ENCODE data around the gene SLC28A3. TPM values are rescaled to one million over a fixed set of nuclear protein-coding genes. Genes with fewer than 3 reads are reported as not detected.

SLC28A3 gene
- total and polyA plus RNA-seq, 2 of the 8 experiments (the other 6 are each of a cell fraction or from before 2014, with no cell fraction given), result 0.02 TPM; not detected in 1

- no peak overlapping the region for H3K56ac ChIP-seq (replicated peaks; ENCODE audit: insufficient read length, low read depth, low read length)
- H3K23ac ChIP-seq (ENCODE audit: insufficient read length), result no peak overlapping the region
- H3K27me3 ChIP-seq (replicated peaks in 1 of 4; ENCODE audit: control insufficient read depth in 3 of 4, extremely low read depth in 1 of 4, insufficient read depth in 3 of 4, low read length in 3 of 4), result no peaks in the 10 kb centered on the region
- H3K4me2 ChIP-seq (ENCODE audit: insufficient read depth in 1 of 2, low read depth in 2 of 2, low read length in 2 of 2), result no peak overlapping the region
- H2BK20ac ChIP-seq (ENCODE audit: low read length), result no peak overlapping the region
- no peaks in the 10 kb centered on the region for H3K9me3 ChIP-seq (ENCODE audit: insufficient read depth in 2 of 2, low read depth in 1 of 2, low read length in 1 of 2)
- CTCF ChIA-PET (ENCODE audit: partially characterized antibody), result no interaction called here
- POLR2A ChIA-PET (ENCODE audit: partially characterized antibody), result no interaction called here
- H4K8ac ChIP-seq (ENCODE audit: extremely low read depth, insufficient read depth, low read length), result no peak overlapping the region
- no peak for DNase-seq (ENCODE audit: low read depth in 1 of 2, low spot score in 2 of 2)
- H2AK5ac ChIP-seq (ENCODE audit: low read depth, low read length), result no peak overlapping the region
- no peak overlapping the region for H2BK12ac ChIP-seq (ENCODE audit: low read depth, low read length)
- FAIRE-seq, result no peak
- no peak overlapping the region for H3K9ac ChIP-seq (replicated peaks in 1 of 4; ENCODE audit: extremely low read depth in 1 of 4, low read depth in 3 of 4, low read length in 3 of 4)
- no peak overlapping the region for H3K14ac ChIP-seq (ENCODE audit: insufficient read length)
- H3K79me1 ChIP-seq (ENCODE audit: low read depth, low read length), result no peaks in the 10 kb centered on the region
- no peak overlapping the region for H3K4me3 ChIP-seq (ENCODE audit: extremely low read depth in 1 of 4, insufficient read depth in 2 of 4, low read depth in 3 of 4, low read length in 4 of 4)
- H4K5ac ChIP-seq (ENCODE audit: insufficient read length, low read depth, low read length), result no peak overlapping the region
- no peak overlapping the region for H2BK15ac ChIP-seq (ENCODE audit: low read length)
- H3K36me3 ChIP-seq (ENCODE audit: control insufficient read depth in 2 of 4, insufficient read depth in 4 of 4, low read length in 3 of 4), result no peaks in the 10 kb centered on the region
- H2BK120ac ChIP-seq (replicated peaks; ENCODE audit: low read depth, low read length), result no peak overlapping the region
- H4K91ac ChIP-seq (replicated peaks; ENCODE audit: insufficient read length, low read length), result no peak overlapping the region
- H2BK5ac ChIP-seq (ENCODE audit: low read depth, low read length), result no peak overlapping the region
- H3K18ac ChIP-seq (ENCODE audit: extremely low read depth, low read length), result no peak overlapping the region
- no peaks in the 10 kb centered on the region for H4K20me1 ChIP-seq (replicated peaks in 1 of 2; ENCODE audit: control insufficient read depth in 1 of 2, insufficient read depth in 2 of 2, low read length in 2 of 2)
- H3K79me2 ChIP-seq (ENCODE audit: control insufficient read depth in 1 of 2, insufficient read depth in 2 of 2, low read length in 2 of 2), result no peaks in the 10 kb centered on the region
- H3K23me2 ChIP-seq (ENCODE audit: low read depth, low read length), result no peaks in the 10 kb centered on the region
- 94% methylated on average over 3 of the region's 3 CpGs; no CpG with 5 or more reads in 1 of the 2 experiments for WGBS, 2 experiments (ENCODE audit: extremely low coverage in 1 of 2, insufficient coverage in 1 of 2, insufficient read length in 1 of 2, insufficient replicate concordance in 2 of 2, low coverage in 1 of 2, low lambda C conversion rate in 2 of 2, missing lambda C conversion rate in 1 of 2)
- H3K4me1 ChIP-seq (replicated peaks in 1 of 4; ENCODE audit: control insufficient read depth in 3 of 4, insufficient read depth in 4 of 4, low read length in 3 of 4), result no peaks in the 10 kb centered on the region
- no peak overlapping the region for H3K4ac ChIP-seq (replicated peaks; ENCODE audit: insufficient read length, low read depth, low read length)
- H2AFZ ChIP-seq (ENCODE audit: low read length), result no peak overlapping the region
- no peak overlapping the region for H3K27ac ChIP-seq (ENCODE audit: low read depth, low read length)
- TF ChIP-seq RNF2 (IDR thresholded peaks at IDR 0.05; ENCODE audit: borderline replicate concordance, low read depth, low read length, missing control alignments, poor library complexity, severe bottlenecking) (no peak), NRF1 (IDR thresholded peaks at IDR 0.05; ENCODE audit: low read depth, low read length) (no peak)
Observed at GRCh38 chr9:84375954-84376353, 35.4 kb upstream of the SLC28A3 start.
